Hypothalamus (tissue), 51 donors: Measurements from ENCODE around the gene GIGYF2.
A peak's percentile ranks its signal among the peaks of the same experiment; 100 is the strongest.

ENCODE experiments used
- DNase-seq, 51 donors: peaks; one replicate each; lab custom pipeline; 2025; lab: John Stamatoyannopoulos, UW

Gene GIGYF2

DNA sequence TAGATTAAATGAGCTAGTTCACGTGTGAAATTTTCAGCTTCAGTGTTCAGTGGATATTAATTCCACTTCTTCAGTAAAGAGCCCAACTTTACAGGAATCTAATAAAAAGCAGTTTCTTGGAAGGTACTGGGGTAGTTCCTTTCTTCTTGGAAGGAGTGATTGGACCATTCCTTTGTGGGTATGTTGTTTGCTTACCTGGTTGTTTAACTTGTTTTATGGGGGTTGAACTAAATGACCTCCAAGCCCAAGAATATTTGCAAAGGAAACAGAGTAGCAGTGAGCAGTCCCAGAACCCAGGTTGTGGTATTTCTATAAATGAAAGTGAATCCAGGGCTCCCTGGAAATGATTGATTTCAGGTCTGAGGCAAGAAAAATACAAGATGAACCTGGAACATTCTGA lies 47.8 kb downstream of the GIGYF2 start:
- no peak for DNase-seq

DNA sequence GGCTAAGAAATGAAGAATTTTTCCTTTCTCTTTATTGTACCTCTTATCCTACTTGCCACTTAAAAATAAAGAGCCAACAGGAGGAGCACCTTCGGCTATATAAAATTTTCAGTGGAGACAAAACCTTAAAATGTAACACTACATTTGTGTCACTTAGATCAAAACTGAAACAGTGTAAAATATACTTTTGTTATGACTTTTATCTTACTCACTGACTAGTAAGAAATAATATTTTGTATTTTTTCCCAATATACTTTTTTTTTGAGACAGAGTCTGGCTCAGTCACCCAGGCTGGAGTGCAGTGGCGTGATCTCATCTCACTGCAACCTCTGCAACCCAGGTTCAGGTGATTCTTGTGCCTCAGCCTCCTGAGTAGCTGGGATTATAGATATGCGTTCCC lies 50.9 kb downstream of the GIGYF2 start:
- DNase-seq, result no peak

DNA sequence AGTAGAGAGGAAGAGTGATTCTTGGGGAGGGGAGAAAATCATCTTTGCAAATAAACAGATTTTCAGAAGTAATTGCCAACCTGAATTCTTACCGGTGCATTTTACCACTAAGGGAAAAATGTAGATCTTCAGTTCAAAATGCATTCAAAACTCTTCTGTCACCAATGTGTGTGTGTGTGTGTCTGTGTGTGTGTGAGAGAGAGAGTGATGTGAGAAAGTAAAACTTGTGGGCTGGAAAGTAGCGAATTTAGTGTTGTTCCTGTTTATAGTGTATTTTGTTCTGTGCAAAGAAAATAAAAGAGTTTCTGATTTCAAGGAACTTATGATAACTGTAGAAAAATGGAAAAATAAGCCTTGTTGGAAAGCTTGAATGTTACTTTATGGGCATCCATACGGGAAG lies 52.2 kb downstream of the GIGYF2 start:
- no peak for DNase-seq

DNA sequence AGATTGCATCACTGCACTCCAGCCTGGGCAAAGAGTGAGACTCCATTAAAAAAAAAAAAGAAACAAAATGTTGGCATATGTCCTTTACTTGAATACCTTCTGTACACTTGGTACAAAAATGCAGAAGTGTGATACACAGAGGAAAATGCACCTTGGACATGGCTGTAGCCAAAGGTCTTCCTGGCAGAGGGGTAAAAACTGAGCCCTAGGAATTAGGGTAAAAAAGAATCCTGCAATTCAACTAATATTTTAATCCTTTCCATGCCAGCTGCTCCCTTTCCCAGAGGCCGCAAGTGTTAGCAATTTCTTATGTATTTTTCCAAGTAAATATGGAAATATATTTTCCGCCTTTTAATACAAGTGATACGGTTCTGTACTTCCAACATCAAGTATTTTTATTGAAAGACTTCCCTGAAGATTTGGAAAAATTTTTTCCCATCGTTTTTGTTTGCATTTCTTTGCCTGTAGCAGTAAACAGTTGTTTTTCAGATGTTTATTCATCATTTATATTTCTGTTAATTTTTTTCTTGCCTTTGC lies 53.1 kb downstream of the GIGYF2 start:
- no peak for DNase-seq

DNA sequence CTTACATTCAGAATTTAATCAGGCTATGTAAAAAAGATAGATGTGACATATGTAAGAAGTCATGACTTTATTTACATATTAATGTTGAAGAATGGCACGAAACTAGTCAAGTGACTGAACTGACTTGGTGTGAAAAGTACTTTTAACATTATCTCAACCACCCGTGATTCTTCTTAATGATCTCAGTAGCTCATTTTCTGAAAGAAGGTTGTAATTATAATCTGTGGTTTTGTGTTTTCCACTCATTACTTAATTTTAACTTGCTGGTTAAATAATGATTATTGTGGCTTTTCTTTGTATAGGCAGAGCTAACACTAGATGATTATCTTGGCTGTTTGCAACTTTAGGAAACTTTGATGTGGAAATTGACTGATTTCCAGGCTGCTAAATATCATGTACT lies 60.8 kb downstream of the GIGYF2 start:
- no peak for DNase-seq

DNA sequence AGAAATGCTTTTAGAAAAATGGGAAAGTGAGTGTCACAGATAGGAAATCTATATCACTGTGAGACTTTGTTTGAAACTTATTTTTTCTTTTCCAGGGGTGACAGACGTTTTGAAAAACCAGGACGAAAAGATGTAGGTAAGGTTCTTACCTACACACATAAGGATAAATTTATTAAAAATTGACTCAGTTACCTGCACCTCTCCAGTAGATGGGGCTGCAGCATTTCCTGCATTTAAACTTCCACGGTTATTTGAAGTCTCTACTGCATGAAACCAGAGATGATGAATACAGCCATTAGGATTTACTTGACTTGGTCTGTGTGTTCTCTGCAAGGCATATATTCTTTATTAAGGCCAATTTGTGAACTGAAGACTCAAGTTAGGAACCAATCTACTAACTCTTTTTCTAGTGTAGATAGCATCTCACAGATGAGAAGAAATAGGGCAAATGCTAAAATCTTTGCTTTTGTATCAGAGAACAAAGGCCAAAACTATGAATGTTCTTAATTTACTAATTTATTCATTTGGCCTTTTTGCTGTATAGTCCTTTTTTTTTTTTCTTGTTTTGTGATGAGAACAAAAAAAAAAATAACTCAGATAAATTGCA lies 64.3 kb downstream of the GIGYF2 start:
- peak in 4 of 51 donors; percentile 3 to 23 (median 6) for DNase-seq

DNA sequence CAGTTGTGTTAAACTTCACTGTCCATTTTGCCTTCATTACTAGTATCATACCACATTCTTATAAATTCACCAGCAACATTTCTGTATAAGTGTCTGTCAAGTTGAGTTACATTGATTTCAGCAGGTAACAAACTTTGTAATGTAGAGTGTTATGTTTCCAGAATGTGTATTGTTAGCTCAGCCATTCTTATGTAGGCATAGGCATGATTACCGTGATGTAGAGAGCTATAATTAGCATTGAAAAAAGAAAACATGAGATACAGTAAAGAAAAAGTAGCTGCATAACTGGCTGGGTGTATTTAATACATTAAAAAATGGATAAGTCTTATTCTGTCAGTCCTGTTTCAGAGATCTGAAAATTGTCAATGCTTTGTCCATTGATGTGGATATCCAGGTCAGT lies 70.7 kb downstream of the GIGYF2 start:
- no peak for DNase-seq

DNA sequence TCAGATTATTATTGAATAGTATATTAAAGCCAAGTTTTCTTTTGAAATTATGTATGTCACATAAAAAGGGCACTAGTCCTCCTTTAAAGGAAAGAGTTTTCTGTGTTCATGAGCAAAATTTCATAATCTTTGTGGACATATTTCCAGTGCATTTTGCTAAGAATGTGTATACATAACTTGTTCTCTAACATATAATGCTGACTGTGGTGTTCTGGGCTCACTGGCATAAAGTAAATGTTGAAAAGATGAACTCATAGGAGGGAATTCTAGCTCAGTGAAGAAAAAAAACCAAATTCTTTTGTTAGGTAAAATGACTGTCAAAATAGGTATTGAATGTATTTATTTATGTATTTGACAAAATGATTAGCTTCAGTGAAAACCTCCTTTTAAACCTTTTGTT lies 73.1 kb downstream of the GIGYF2 start:
- DNase-seq, result no peak

DNA sequence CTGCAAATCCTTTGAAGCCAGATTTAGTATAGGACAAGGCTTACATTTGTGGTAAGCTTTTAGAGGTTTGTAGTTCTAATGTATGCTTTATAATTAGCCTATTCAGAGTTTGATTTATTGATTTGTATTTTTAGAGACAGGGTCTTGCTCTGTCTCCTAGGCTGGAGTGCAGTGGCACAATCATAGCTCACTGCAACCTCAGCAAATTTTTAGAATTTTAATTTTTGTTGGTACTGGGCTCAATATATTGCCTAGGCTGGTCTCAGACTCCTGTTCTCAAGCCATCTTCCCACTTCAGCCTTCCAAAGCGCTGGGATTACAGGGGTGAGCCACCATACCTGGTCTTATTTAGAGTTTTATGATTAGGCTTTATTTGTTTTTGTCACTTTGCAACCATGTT lies 74.7 kb downstream of the GIGYF2 start:
- DNase-seq, result no peak

DNA sequence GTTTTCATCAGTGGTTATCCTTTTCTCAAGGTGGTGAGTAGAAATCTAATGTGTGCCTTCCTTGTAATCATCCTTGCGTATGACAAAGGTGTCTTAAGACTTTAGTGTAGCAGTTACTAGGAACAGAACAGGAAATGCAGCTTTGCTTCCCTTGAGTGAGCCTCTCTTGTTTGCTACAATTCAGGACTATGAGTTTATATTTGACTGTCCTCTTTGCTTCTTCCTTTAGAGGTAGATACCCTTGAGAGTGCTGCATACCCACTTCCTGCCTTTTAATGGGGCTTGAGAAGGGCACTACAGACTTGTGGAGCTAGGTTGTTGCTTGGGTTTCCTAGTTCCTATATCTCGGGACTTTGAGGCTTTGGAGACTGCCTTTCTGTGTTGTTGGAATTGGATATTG lies 75.4 kb downstream of the GIGYF2 start:
- no peak for DNase-seq

DNA sequence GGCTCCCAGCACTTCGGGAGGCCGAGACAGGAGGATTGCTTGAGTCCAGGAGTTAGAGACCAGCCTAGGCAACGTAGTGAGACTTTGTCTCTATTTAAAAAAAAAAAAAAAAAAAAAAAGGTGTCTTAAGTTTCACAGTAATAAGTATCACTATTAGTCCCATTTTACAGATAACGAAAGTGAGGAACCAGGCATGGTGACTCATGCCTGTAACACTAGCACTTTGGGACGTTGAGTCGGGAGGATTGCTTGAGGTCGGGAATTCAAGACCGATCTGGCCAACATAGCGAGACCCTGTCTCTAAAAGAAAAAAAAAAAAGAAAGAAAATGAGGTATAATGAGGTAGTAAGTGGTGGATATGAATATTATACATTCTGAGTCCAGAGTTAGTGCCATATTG lies 76.7 kb downstream of the GIGYF2 start:
- DNase-seq, result no peak

DNA sequence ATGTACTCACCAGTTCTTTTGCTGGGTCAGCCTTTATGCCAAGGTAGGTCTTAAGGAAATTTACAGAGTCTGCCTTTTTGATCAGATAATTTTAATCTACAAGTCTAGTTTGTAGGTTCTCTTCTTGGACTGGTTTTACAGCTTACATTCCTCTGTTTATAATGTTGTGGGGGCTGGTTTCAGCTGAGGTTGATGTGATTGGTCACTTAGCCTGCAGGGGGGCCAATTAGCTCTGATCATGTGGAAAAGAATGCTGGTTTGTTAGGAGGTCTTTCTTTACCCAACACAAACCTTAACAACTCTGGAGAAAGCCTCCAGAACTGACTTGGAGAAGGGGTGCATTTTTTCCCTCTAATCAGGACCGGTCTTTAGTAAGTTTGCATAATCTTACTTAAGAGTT lies 79.3 kb downstream of the GIGYF2 start, which contains the start of gene KCNJ13:
Gene KCNJ13, minus strand, starts transcription at position 131 of the 400 bp plus-strand sequence. CDS start 5,203 bp downstream, outside the sequence.
- no peak for DNase-seq

DNA sequence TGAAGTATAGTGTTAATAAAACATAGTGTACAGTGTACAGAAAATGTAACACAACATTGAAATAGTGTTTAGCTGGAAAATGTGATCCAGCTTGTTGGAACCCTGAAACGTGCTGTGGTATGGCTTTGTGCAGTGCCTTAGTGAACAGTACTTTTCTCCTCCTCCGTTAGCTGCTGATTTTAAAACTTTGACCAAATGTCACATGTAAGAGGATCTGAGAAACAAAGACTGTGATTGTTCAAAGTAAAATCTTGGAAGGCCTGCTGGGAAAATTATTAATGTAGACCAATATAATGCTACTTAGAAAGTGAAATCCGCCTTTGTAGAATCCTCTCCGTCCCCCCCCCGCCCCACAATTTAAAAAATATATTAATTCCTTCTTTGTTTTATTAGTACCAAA lies 80.1 kb downstream of the GIGYF2 start:
- DNase-seq, result no peak

DNA sequence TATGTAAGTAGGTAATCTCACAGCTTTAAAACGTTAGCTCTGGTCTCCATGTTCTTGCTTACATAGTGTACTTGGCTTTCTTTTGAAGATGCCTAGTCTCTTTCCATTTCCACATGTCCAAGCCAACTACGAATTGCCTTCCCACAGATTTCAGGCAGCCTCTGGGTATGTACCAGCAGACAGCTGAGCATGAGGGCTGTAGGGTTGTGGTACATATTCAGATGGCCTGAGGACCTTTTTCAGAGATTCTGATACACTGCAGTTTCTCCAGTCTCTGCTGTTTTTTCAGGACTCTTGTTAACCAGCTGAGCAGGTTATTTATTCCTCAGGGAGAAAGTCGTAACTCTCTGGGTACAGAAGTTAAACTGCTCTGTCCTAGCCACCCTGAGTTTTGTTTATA lies 82.3 kb downstream of the GIGYF2 start:
- no peak for DNase-seq

DNA sequence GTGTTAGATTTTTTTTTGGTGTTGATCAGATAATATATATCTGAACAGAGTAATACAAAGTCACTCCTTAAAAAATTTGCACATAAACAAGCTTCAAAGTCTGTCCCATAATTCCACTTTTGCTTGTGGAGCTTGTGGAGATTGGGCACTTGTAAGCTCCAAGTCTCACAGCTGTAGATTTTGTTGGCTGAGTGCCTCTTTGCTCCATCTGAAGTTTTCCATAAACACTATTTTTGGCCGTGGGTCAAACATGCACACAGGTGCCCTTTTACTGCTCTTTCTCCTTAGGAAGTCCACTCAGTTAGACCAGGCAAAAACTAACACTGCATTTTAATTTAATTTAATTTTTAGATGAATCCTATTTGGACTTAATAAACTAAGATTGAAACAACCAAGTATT lies 82.8 kb downstream of the GIGYF2 start:
- DNase-seq, result no peak

DNA sequence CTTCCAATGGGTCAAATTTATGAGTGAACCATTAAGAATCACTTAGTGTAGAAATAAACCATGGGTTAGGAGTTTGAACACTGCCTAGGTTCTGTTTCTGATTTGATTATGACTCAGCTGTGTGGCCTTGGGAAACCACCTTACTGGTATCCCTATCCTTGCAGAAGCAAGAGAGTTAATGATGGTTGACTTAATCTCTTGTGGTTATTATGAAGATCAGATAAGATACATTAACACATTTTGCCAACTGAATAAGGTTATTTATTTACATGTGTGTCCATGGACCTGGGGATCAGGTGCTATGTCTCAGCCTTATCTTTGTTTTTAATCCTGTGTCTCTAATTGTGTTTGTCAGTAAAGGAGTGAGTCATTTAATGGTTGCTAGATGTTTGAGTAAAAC lies 84.6 kb downstream of the GIGYF2 start:
- no peak for DNase-seq

DNA sequence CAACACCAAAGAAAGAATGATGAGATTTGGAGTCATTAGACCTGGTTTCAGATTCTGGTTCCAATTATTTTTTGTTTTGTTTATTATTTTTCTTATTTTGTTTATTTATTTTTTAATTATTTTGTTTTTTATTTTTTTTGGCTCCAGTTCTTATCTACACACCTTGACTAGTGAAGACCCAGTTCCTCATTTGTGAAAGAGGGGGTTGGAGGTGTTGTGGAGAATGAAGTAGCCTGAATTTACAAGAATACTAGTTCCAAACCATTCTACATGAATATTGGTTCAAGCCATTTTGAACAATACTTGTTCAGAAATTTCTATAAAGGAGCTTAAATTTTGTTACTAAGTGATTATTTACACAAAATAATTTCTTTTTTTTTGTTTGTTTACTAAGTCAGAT lies 86.1 kb downstream of the GIGYF2 start:
- no peak for DNase-seq

DNA sequence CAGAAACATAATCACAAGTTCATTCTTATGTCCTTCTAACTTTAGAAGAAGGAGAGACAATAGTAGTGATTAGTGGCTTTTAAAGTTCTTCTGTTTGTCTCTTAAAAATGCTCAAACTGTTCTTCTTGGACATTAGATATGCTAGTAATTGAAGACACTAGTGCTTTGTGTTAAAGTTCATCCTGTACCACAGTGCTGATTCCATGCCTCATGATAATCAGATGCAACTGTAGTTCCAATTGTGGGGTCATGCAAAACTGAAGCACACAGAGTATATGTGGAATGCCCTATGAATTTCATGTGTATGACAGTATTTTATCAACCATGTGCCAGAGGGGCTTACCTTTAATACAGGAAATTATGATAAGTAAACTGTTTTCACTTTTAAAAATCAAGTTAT lies 90.7 kb downstream of the GIGYF2 start:
- DNase-seq, result no peak

DNA sequence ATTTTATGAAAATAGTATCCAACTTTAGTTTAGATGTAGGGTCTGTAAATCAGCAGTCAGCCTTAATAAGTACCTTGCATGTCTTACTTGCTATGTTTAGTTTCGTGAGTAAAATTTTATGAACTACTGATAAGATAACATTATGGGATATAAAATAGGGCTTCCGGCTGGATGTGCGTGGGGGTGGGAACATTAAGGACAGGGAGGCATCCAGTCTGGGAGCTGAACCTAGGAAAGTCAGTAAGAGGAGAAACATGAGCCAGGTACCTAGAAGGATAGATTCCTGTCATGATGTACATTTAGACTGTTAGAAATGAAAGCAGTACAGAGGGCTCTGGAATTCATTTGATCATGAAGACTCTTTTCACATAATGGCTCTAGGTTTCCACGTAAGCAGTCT lies 92.0 kb downstream of the GIGYF2 start:
- no peak for DNase-seq

DNA sequence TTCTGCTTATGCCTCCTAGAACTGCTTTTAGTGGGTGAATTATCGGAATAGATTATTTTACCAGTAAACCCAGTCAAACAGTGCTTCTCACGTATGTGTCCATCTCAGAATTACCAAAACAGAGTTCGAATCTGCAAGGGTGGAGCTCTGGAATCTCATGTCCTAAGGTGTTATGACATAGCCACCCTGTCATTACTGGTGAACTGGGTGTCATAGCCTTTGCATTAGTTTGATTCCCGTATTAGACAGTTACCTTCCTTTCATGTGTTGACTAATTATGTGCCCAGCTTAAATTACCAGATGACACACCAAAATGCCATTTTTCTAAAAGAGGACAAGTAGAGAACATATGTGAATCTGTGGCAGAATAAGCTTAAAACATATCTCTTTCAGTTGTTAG lies 94.4 kb downstream of the GIGYF2 start:
- no peak for DNase-seq

DNA sequence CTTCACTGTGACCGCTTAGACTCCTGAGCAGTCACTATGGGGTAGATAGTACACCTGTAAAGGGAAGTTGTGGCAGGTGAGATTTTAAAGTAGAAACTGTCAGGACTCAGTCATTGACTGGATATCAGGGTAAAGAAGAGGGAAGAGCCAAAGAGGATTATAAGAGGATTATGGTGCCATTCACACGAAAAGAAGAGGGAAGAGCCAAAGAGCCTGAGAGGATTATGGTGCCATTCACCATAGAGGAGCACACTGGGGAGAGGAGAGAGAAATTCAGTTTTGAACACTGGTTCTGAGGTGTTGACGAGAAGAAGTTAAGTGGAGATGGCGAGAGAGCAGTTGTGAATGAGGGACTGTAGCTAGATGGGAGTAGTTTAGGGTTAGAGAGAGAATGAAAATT lies 96.1 kb downstream of the GIGYF2 start:
- DNase-seq, result no peak

DNA sequence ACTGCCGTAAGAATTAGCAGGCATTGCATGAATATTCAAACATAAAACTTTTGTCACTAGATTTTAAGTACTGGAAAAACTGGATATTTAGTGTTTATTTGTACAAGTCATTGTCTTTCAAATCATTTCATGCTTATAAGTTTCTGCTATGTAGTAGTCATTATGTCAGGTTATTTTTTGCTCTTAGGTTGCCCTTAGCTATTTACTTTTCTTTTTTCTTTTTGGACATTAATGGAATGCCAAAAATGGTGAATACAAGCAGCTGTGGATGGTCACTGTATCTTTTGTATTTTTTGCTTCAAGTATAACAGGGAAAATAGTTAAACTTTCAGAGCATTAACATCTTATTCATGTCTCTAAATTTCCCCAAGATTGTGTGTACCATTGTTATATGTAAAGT lies 97.8 kb downstream of the GIGYF2 start:
- DNase-seq, result no peak

DNA sequence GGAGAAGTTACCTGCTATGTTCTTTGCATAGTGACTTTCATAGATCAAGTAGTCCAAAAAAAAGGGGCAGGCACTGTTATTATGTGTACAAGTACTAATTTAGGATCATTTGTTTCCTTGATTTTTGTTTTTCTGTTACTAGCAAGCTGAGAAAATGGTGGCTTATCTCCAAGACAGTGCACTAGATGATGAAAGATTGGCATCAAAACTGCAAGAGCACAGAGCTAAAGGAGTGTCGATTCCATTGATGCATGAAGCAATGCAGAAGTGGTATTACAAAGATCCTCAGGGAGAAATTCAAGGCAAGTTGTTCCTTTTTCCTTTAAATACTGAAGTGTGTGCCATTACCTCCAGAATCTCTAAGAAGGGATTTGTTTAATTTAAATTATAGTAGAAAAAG lies 98.8 kb downstream of the GIGYF2 start:
- no peak for DNase-seq
